AG08395 (cell line): ENCODE measurements around the gene MMP15.
"Not testable (repeated sequence)": the region's sequence is repeated elsewhere in the genome, so short reads cannot be mapped to it uniquely, and the experiment has no call there.

Source experiments
- DNase-seq: peaks from one replicate; pipeline ENCODE4 v3.0.0; 2012; ENCODE audit warnings: mixed read lengths, low spot score

MMP15 gene

GRCh38 chr16:58086381-58087208, 61.0 kb downstream of the MMP15 start:
- no peak for DNase-seq

GRCh38 chr16:58087209-58087913, 61.8 kb downstream of the MMP15 start:
- no peak for DNase-seq

GRCh38 chr16:58088091-58088490, 62.5 kb downstream of the MMP15 start:
- DNase-seq, result no peak

- not testable (repeated sequence) for DNase-seq
Measured at GRCh38 chr16:58090396-58090795, 64.8 kb downstream of the MMP15 start.

DNA sequence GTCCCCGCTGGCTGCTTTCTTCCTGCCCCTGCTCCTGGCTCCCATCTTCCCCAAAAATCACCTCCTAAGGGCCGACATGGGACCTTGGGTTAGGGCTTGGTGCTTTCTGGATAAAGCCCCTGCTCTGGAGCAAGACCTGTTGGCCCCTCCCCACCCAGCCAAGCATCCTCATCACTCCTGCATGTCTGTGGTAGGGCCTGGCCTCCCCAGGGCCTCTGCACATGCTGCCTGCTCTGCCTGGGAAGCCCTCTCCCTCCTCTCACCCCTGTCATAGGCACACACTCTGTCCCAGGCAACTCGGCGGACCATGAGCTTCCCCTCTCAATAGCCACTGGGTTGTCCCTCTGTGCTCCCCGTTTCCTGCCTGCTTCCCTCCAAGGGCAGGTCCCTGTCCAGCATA, 68.5 kb downstream of the MMP15 start:
- no peak for DNase-seq

DNA sequence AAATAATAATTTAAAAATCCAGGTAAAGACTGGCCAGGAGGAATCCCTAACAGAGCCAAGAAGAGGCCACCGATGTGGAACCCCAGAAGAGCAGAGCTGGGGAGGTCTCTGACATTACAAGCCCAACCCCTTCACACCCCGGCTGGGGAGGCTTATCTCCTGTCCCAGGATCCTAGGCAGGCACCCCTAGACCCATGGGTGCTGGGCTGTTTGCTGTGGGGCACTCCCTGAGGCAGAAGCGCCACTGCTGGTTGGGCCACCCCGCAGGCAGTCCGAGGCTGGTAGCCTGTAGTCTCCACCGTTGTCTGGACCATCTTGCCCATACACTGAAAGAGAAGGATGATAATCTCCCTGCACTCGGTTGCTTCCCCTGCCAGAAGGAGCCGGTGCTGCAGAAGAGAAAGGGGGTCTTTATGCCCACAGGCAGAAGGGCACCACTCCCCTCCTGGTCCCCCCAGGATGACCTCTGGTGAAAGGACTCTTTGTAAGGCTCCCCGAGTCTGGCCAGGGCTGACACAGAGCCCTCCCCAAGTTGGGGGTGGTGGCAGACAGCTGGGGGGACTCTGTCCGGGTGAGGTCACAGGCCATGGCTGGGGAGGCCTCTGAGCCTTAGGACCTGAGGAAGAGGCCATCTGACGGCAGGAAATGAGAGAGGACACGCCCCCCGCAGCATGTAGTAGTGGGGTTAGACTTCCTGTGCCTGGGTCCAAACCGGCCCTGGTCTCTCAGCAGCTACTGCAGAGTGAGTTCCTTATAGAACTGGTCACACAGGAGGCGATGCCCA, 69.4 kb downstream of the MMP15 start:
- no peak for DNase-seq

DNA sequence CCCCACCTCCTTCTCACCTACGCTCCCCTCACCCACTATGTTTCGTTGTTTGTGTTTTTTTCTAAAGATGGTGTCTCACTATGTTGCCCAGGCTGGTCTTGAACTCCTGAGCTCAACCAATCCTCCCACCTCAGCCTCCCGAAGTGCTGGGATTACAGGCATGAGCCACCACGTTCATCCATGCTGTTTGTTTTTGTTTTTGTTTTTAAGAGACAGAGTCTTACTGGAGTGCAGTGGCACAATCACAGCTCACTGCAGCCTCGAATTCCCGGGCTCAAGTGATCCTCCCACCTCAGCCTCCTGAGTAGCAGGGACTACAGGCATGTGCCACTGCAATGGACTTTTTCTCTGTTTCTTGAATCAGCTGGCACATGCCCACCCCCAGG, 70.0 kb downstream of the MMP15 start:
- not testable (repeated sequence) for DNase-seq

DNA sequence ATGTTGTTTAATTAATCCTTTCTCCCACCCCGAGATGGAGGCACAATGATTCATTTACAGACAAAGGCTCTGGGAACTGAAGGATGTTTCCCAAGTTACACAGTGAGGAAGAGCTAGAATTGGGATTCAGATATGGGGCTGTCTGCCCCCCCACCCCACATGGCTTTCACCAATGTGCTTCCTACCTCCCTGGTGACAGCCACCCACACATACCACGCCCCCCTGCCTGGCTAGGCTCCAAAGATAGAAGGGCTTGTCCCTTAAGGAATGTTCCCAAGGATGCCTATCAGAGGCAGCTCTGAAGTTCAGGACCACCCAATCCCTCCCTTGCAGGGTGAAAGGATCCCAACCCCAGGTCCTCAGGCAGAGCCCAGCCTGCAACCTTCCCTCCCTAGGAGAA, 70.7 kb downstream of the MMP15 start:
- no peak for DNase-seq
